HG03460 (cell line): ENCODE results near the gene ANTXR1.

ENCODE experiments used
- ATAC-seq: cut with Tn5 transposase; IDR thresholded peaks from one replicate; pipeline ENCODE4 v1.9.1; 2021; ENCODE audit not compliant: unreplicated experiment

Gene ANTXR1

GRCh38 chr2:69032336-69032735, 19.4 kb downstream of the ANTXR1 start:
- no peak for ATAC-seq

- no peak for ATAC-seq
Measured at GRCh38 chr2:69033461-69034095, 20.6 kb downstream of the ANTXR1 start.

GRCh38 chr2:69034122-69034521, 21.1 kb downstream of the ANTXR1 start:
- ATAC-seq: no peak

GRCh38 chr2:69034845-69035244, 21.9 kb downstream of the ANTXR1 start:
- no peak for ATAC-seq

- ATAC-seq: no peak
Measured at GRCh38 chr2:69036926-69037325, 23.9 kb downstream of the ANTXR1 start.

- ATAC-seq: no peak
Measured at GRCh38 chr2:69041214-69041613, 28.2 kb downstream of the ANTXR1 start.

- ATAC-seq: no peak
Measured at GRCh38 chr2:69043736-69044400, 30.9 kb downstream of the ANTXR1 start.

GRCh38 chr2:69046221-69046662, 33.3 kb downstream of the ANTXR1 start:
- no peak for ATAC-seq

- ATAC-seq: no peak
Measured at GRCh38 chr2:69047625-69048145, 34.7 kb downstream of the ANTXR1 start.

- ATAC-seq: no peak
Measured at GRCh38 chr2:69050802-69051201, 37.8 kb downstream of the ANTXR1 start.

GRCh38 chr2:69053416-69053965, 40.5 kb downstream of the ANTXR1 start:
- ATAC-seq: no peak

GRCh38 chr2:69054431-69054830, 41.5 kb downstream of the ANTXR1 start:
- no peak for ATAC-seq

GRCh38 chr2:69055688-69056470, 42.9 kb downstream of the ANTXR1 start:
- ATAC-seq: no peak

- no peak for ATAC-seq
Measured at GRCh38 chr2:69057660-69058059, 44.7 kb downstream of the ANTXR1 start.

GRCh38 chr2:69059731-69060290, 46.8 kb downstream of the ANTXR1 start:
- ATAC-seq: no peak

- ATAC-seq: no peak
Measured at GRCh38 chr2:69060938-69061501, 48.0 kb downstream of the ANTXR1 start.

GRCh38 chr2:69061525-69061924, 48.5 kb downstream of the ANTXR1 start:
- ATAC-seq: no peak

- ATAC-seq: no peak
Measured at GRCh38 chr2:69062307-69062962, 49.5 kb downstream of the ANTXR1 start.

GRCh38 chr2:69065735-69066336, 52.9 kb downstream of the ANTXR1 start:
- no peak for ATAC-seq
